ENCODE data around the gene MAP1LC3C.

DNA sequence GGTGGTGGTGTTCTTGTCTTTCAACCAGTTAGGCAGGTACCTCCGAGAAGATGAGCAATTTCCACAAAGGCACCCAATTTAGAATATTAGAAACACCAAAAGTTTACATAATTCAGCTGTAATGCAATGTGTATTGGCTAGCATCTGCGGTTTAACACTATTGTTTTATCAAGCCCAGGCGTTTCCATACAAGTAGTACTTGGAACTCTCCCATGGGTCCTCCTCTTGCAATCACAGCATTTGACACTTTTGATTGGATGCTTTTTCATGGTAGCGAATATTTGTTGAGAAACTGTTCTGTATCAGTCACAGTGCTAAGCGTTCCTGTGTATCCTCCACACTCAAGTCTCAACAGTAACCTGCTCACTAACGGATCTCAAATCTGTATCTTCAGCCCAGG is 20.1 kb upstream of the MAP1LC3C start:
- TF ChIP-seq, protein P1, sequence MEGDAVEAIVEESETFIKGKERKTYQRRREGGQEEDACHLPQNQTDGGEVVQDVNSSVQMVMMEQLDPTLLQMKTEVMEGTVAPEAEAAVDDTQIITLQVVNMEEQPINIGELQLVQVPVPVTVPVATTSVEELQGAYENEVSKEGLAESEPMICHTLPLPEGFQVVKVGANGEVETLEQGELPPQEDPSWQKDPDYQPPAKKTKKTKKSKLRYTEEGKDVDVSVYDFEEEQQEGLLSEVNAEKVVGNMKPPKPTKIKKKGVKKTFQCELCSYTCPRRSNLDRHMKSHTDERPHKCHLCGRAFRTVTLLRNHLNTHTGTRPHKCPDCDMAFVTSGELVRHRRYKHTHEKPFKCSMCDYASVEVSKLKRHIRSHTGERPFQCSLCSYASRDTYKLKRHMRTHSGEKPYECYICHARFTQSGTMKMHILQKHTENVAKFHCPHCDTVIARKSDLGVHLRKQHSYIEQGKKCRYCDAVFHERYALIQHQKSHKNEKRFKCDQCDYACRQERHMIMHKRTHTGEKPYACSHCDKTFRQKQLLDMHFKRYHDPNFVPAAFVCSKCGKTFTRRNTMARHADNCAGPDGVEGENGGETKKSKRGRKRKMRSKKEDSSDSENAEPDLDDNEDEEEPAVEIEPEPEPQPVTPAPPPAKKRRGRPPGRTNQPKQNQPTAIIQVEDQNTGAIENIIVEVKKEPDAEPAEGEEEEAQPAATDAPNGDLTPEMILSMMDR (IDR thresholded peaks at IDR 0.05) = no peak
- TF ChIP-seq POLR2AphosphoS5 (IDR thresholded peaks at IDR 0.05) = no peak
- no peak for TF ChIP-seq EP300 (IDR thresholded peaks at IDR 0.05)
- no peak for TF ChIP-seq POLR2A (IDR thresholded peaks at IDR 0.05)

All from stomach (tissue), 4 donors.